NCI-H510A (cell line): ENCODE results near the gene CFAP45.

Experiments
- DNase-seq: peaks from one replicate; lab custom pipeline; 2025; lab: John Stamatoyannopoulos, UW

The CFAP45 gene

GRCh38 chr1:159900086-159900680, at the start of gene CFAP45:
TSS of gene CFAP45 (minus strand) at chr1:159900165. CDS start at chr1:159900098, 67 bp downstream.
- peak; percentile 90 for DNase-seq

GRCh38 chr1:159949123-159949522, 49.2 kb upstream of the CFAP45 start:
- DNase-seq: no peak

GRCh38 chr1:159947942-159948341, 48.0 kb upstream of the CFAP45 start:
- no peak for DNase-seq

GRCh38 chr1:159946242-159947187, 46.5 kb upstream of the CFAP45 start:
- no peak for DNase-seq

- DNase-seq: peak; percentile 94
These were observed 45.7 kb upstream of the CFAP45 start, which contains the start of gene IGSF9 for GRCh38 chr1:159945483-159946241. TSS of gene IGSF9 (minus strand) at chr1:159945613. CDS start at chr1:159943454, 2,159 bp downstream.

- no peak for DNase-seq
These were observed 44.9 kb upstream of the CFAP45 start for GRCh38 chr1:159944623-159945455.

GRCh38 chr1:159943908-159944622, 44.1 kb upstream of the CFAP45 start:
- no peak for DNase-seq

- DNase-seq: no peak
These were observed 43.3 kb upstream of the CFAP45 start for GRCh38 chr1:159943278-159943640.

- no peak for DNase-seq
These were observed 42.8 kb upstream of the CFAP45 start for GRCh38 chr1:159942632-159943277.

- DNase-seq: no peak
These were observed 41.9 kb upstream of the CFAP45 start for GRCh38 chr1:159941591-159942560.

- DNase-seq: no peak
These were observed 41.2 kb upstream of the CFAP45 start for GRCh38 chr1:159941141-159941540.

- DNase-seq: no peak
These were observed 40.1 kb upstream of the CFAP45 start for GRCh38 chr1:159940006-159940620.

- DNase-seq: no peak
These were observed 39.7 kb upstream of the CFAP45 start for GRCh38 chr1:159939678-159940002.

GRCh38 chr1:159938905-159939677, 39.1 kb upstream of the CFAP45 start:
- no peak for DNase-seq

- no peak for DNase-seq
These were observed 38.4 kb upstream of the CFAP45 start for GRCh38 chr1:159938211-159938852.

GRCh38 chr1:159937054-159937750, 37.2 kb upstream of the CFAP45 start:
- peak; percentile 70 for DNase-seq
